ENCODE data around the gene MSRB1.

GRCh38 chr16:1930338-1930720, 12.7 kb downstream of the MSRB1 start:
- TF ChIP-seq CTCF (IDR thresholded peaks at IDR 0.05; ENCODE audit: borderline replicate concordance, extremely low read depth, low read length, poor library complexity, severe bottlenecking) (no peak), EZH2 (IDR thresholded peaks at IDR 0.05; ENCODE audit: borderline replicate concordance, low read depth, low read length, severe bottlenecking) (no peak)
